Measurements from ENCODE around the gene NEMP2. TPM values are rescaled to one million over a fixed set of nuclear protein-coding genes. Genes with fewer than 3 reads are reported as not detected.

NEMP2 gene, protein sequence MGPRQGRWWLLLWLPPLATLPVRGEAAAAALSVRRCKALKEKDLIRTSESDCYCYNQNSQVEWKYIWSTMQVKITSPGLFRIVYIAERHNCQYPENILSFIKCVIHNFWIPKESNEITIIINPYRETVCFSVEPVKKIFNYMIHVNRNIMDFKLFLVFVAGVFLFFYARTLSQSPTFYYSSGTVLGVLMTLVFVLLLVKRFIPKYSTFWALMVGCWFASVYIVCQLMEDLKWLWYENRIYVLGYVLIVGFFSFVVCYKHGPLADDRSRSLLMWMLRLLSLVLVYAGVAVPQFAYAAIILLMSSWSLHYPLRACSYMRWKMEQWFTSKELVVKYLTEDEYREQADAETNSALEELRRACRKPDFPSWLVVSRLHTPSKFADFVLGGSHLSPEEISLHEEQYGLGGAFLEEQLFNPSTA
- 3.9 and 13.8 TPM in 2 replicates for total RNA-seq (ENCODE audit: low replicate concordance)

DNA sequence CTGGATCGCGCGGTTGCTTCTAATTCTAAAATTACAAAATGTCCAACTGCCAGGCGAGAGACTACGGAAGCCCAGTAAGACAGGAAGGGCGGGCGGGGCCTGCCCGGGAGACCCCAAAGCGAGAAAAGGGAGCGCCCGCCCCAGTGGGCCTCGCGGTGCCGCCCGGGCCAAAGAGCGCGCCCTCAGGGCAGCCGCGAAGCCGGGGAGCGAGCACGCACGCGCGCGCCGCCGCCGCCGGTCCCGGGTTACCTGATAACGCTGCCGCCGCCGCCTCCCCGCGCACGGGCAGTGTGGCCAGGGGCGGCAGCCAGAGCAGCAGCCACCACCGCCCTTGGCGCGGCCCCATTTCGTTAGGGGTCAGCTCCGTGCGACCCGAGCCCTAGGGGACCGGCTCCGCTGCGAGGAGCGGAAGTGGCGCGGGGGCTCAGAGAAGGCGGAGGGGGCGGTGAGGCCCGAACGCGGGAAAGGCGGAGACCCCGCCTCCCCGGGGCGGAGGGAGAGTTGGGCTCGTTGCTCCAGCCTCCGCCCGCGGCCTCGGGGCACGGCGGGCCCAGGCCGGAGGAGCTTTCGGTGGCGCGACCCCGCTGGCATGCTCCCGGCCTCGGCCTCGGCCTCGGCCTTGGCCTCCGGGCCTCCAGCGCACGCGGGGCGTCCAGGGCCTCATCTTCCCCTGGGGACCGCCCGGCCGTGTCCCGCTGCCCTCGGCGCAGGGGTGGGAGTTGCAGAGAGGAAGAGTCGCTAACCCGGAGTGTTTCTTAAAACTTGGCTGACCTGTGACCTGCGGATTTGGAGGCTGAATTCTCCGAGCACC lies at the start of gene NEMP2:
Gene NEMP2 (minus strand): TSS at position 413 of the 811 bp plus-strand sequence. CDS start 67 bp downstream, at position 346.
- peaks cover 11% of the 10 kb centered on the region for H3K36me3 Mint-ChIP-seq
- peaks cover 10% of the 10 kb centered on the region for H3K9me3 ChIP-seq (ENCODE audit: low read depth)

GRCh38 chr2:190583507-190584337 lies 49.2 kb upstream of the NEMP2 start:
- Histone ChIP-seq H3F3A (ENCODE audit: low read depth) (no peaks in the 10 kb centered on the region), H3K27me3 (no peaks in the 10 kb centered on the region), H3K27ac (no peak overlapping the region), H3K4me1 (no peaks in the 10 kb centered on the region), H3K9ac (no peak overlapping the region), H2AFZ (replicated peaks) (no peak overlapping the region), H3K4me3 (no peak overlapping the region), H3K9me3 (ENCODE audit: low read depth) (no peaks in the 10 kb centered on the region), H4K20me1 (ENCODE audit: low read depth) (no peaks in the 10 kb centered on the region), H3K79me2 (ENCODE audit: low read depth) (no peaks in the 10 kb centered on the region), H3K36me3 (no peaks in the 10 kb centered on the region), H3K4me2 (no peak overlapping the region)
- TF ChIP-seq EZH2 (IDR thresholded peaks at IDR 0.05) (no peak), EZH2phosphoT487 (IDR thresholded peaks at IDR 0.05) (no peak)
- TF ChIP-seq, protein P1, sequence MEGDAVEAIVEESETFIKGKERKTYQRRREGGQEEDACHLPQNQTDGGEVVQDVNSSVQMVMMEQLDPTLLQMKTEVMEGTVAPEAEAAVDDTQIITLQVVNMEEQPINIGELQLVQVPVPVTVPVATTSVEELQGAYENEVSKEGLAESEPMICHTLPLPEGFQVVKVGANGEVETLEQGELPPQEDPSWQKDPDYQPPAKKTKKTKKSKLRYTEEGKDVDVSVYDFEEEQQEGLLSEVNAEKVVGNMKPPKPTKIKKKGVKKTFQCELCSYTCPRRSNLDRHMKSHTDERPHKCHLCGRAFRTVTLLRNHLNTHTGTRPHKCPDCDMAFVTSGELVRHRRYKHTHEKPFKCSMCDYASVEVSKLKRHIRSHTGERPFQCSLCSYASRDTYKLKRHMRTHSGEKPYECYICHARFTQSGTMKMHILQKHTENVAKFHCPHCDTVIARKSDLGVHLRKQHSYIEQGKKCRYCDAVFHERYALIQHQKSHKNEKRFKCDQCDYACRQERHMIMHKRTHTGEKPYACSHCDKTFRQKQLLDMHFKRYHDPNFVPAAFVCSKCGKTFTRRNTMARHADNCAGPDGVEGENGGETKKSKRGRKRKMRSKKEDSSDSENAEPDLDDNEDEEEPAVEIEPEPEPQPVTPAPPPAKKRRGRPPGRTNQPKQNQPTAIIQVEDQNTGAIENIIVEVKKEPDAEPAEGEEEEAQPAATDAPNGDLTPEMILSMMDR (IDR thresholded peaks at IDR 0.05) = no peak
- DNase-seq (ENCODE audit: low spot score) = no peak
- H3K27me3 Mint-ChIP-seq (ENCODE audit: insufficient read depth, low read depth) = peaks cover 4% of the 10 kb centered on the region
- peaks cover 4% of the 10 kb centered on the region for H3K4me1 Mint-ChIP-seq
- H3K9me3 Mint-ChIP-seq = no peaks in the 10 kb centered on the region
- H3K27ac Mint-ChIP-seq = no peak overlapping the region
- no peak overlapping the region for H3K4me3 Mint-ChIP-seq
- no peaks in the 10 kb centered on the region for H3K36me3 Mint-ChIP-seq

More for the DNA sequence above, at the start of gene NEMP2:
- Histone ChIP-seq H3F3A (ENCODE audit: low read depth) (peaks cover 42% of the 10 kb centered on the region), H2AFZ (replicated peaks) (peak within 1 kb of the TSS; percentile 94), H3K4me2 (peak within 1 kb of the TSS; percentile 86), H3K4me1 (peaks cover 27% of the 10 kb centered on the region), H3K27me3 (no peaks in the 10 kb centered on the region), H3K27ac (peak within 1 kb of the TSS; percentile 86), H3K9ac (no peak within 1 kb of the TSS), H4K20me1 (ENCODE audit: low read depth) (no peaks in the 10 kb centered on the region), H3K79me2 (ENCODE audit: low read depth) (no peaks in the 10 kb centered on the region), H3K4me3 (peak within 1 kb of the TSS; percentile 62), H3K36me3 (peaks cover 6% of the 10 kb centered on the region)
- H3K4me1 Mint-ChIP-seq = peaks cover 22% of the 10 kb centered on the region
- peak within 1 kb of the TSS; percentile 91 for H3K4me3 Mint-ChIP-seq
- H3K27ac Mint-ChIP-seq = peak within 1 kb of the TSS; percentile 98
- peak; percentile 94 for DNase-seq (ENCODE audit: low spot score)
- H3K27me3 Mint-ChIP-seq (ENCODE audit: insufficient read depth, low read depth) = no peaks in the 10 kb centered on the region
- peaks cover 23% of the 10 kb centered on the region for H3K9me3 Mint-ChIP-seq
- TF ChIP-seq EZH2phosphoT487 (IDR thresholded peaks at IDR 0.05) = no peak
- TF ChIP-seq, protein P1 (IDR thresholded peaks at IDR 0.05) = no peak
- TF ChIP-seq EZH2 (IDR thresholded peaks at IDR 0.05) = no peak

DNA sequence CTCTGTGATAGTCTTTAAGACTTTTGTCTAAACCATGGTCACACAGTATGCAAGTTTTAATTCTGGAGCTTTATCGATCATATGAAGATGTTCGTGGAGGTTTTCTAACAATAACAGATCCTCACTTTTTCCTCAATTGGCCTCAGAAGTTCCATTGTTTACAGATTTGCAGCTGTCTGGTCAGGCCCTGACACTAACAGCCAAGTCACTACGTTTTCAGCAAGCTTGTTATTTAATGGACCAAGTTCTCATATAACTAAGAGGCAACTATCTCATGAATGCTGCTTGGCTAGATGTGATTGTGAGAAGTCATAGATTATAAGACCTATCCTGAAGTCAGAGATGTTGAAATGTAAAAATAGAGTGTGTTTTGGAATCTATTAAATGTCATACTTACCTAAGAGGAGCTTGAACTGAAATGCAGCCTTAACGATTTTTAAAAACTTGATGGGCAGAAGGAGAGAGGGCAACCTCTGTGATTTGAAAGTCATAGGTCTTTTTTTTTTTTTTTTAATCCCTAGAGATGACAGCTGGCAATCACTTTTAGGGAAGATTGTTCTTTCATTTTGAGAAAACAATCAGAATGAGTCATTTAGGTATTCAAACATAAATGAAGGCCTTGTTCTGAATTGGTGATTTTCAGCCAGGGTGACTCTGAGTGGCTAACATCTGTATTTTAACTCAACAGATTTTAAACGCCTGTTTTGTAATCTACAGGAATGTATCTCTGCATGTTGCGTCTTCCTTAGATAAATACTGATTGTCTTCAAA lies 48.4 kb upstream of the NEMP2 start:
- TF ChIP-seq, protein P1 (IDR thresholded peaks at IDR 0.05) = no peak
- no peak for TF ChIP-seq EZH2 (IDR thresholded peaks at IDR 0.05)
- TF ChIP-seq EZH2phosphoT487 (IDR thresholded peaks at IDR 0.05) = no peak
- H3K27ac Mint-ChIP-seq = no peak overlapping the region
- H2AFZ ChIP-seq (replicated peaks) = peak overlapping the region; percentile 12

More for the DNA sequence above, 48.4 kb upstream of the NEMP2 start:
- Histone ChIP-seq H4K20me1 (ENCODE audit: low read depth) (no peaks in the 10 kb centered on the region), H3K36me3 (no peaks in the 10 kb centered on the region), H3K9ac (no peak overlapping the region), H3F3A (ENCODE audit: low read depth) (no peaks in the 10 kb centered on the region), H3K27ac (no peak overlapping the region), H3K4me3 (no peak overlapping the region), H3K4me1 (no peaks in the 10 kb centered on the region), H3K27me3 (no peaks in the 10 kb centered on the region), H3K79me2 (ENCODE audit: low read depth) (no peaks in the 10 kb centered on the region), H3K4me2 (no peak overlapping the region), H3K9me3 (ENCODE audit: low read depth) (no peaks in the 10 kb centered on the region)
- peaks cover 4% of the 10 kb centered on the region for H3K27me3 Mint-ChIP-seq (ENCODE audit: insufficient read depth, low read depth)
- DNase-seq (ENCODE audit: low spot score) = no peak
- no peak overlapping the region for H3K4me3 Mint-ChIP-seq
- H3K9me3 Mint-ChIP-seq = no peaks in the 10 kb centered on the region
- no peaks in the 10 kb centered on the region for H3K36me3 Mint-ChIP-seq
- peaks cover 11% of the 10 kb centered on the region for H3K4me1 Mint-ChIP-seq
